ENCODE measurements around the gene ARL4D.

ARL4D gene

GRCh38 chr17:43381621-43382020 lies 17.2 kb upstream of the ARL4D start:
- H3K9me3 ChIP-seq, result 0 out of 2 replicates have a peak, but pooled peaks cover 3% of the 10 kb centered on the region
- DNase-seq, result no peak
- no peaks in the 10 kb centered on the region for H3K36me3 ChIP-seq
- H3K4me3 ChIP-seq (ENCODE audit: low read depth, low read length), result no peak overlapping the region
- no peak for TF ChIP-seq CTCF (IDR thresholded peaks at IDR 0.05; ENCODE audit: low read depth, low read length)
- no peaks in the 10 kb centered on the region for H3K4me1 ChIP-seq
- no peaks in the 10 kb centered on the region for H3K27me3 ChIP-seq

GRCh38 chr17:43382776-43383175 lies 16.0 kb upstream of the ARL4D start:
- Histone ChIP-seq H3K36me3 (no peaks in the 10 kb centered on the region), H3K4me1 (no peaks in the 10 kb centered on the region), H3K9me3 (0 out of 2 replicates have a peak, but pooled peaks cover 3% of the 10 kb centered on the region), H3K4me3 (ENCODE audit: low read depth, low read length) (no peak overlapping the region), H3K27me3 (no peaks in the 10 kb centered on the region)
- TF ChIP-seq CTCF (IDR thresholded peaks at IDR 0.05; ENCODE audit: low read depth, low read length), result no peak
- no peak for DNase-seq

GRCh38 chr17:43383372-43383771 lies 15.4 kb upstream of the ARL4D start:
- Histone ChIP-seq H3K36me3 (no peaks in the 10 kb centered on the region), H3K9me3 (0 out of 2 replicates have a peak, but pooled peaks cover 3% of the 10 kb centered on the region), H3K4me3 (ENCODE audit: low read depth, low read length) (no peak overlapping the region), H3K27me3 (no peaks in the 10 kb centered on the region), H3K4me1 (no peaks in the 10 kb centered on the region)
- no peak for TF ChIP-seq CTCF (IDR thresholded peaks at IDR 0.05; ENCODE audit: low read depth, low read length)
- no peak for DNase-seq

- H3K36me3 ChIP-seq, result no peaks in the 10 kb centered on the region
- H3K4me3 ChIP-seq (ENCODE audit: low read depth, low read length), result no peak overlapping the region
- no peaks in the 10 kb centered on the region for H3K9me3 ChIP-seq
- DNase-seq, result no peak
- H3K27me3 ChIP-seq, result no peaks in the 10 kb centered on the region
- no peaks in the 10 kb centered on the region for H3K4me1 ChIP-seq
- TF ChIP-seq CTCF (IDR thresholded peaks at IDR 0.05; ENCODE audit: low read depth, low read length), result no peak
These were observed 14.8 kb upstream of the ARL4D start for GRCh38 chr17:43383826-43384475.

- no peak for TF ChIP-seq CTCF (IDR thresholded peaks at IDR 0.05; ENCODE audit: low read depth, low read length)
- Histone ChIP-seq H3K9me3 (no peaks in the 10 kb centered on the region), H3K36me3 (no peaks in the 10 kb centered on the region), H3K27me3 (no peaks in the 10 kb centered on the region), H3K4me1 (no peaks in the 10 kb centered on the region), H3K4me3 (ENCODE audit: low read depth, low read length) (no peak overlapping the region)
- no peak for DNase-seq
These were observed 14.3 kb upstream of the ARL4D start for GRCh38 chr17:43384476-43384862.

- no peak for DNase-seq
- no peaks in the 10 kb centered on the region for H3K36me3 ChIP-seq
- H3K27me3 ChIP-seq, result no peaks in the 10 kb centered on the region
- H3K4me1 ChIP-seq, result no peaks in the 10 kb centered on the region
- TF ChIP-seq CTCF (IDR thresholded peaks at IDR 0.05; ENCODE audit: low read depth, low read length), result no peak
- H3K9me3 ChIP-seq, result no peaks in the 10 kb centered on the region
- no peak overlapping the region for H3K4me3 ChIP-seq (ENCODE audit: low read depth, low read length)
These were observed 13.6 kb upstream of the ARL4D start for GRCh38 chr17:43385046-43385831.
